NCI-H2196 treated with DMSO at 0.1 percent for 48 hours (cell line): ENCODE results near the gene SMARCD3.

ENCODE experiments used
- DNase-seq: peaks from one replicate; lab custom pipeline; 2025; ENCODE audit not compliant: unreplicated experiment; lab: John Stamatoyannopoulos, UW

SMARCD3 gene

DNA sequence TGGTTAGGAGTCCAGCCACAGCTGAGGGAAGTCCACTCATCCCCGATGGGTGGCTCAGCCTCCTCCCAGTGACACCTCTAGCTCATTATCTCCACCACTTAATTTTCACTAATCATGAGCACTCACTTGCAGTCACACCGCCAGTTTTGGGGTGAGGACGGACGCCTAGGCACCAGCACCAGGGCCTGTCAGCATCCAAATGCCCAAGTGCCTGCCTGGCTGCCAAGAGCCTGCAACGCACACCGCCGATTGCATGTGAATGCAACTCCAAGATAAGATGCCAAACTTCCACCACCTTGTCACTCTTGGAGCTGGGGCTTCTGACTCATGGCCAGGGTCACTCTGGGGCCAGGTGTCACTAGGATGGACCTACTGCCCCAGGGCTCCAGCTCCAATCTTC lies 24.4 kb upstream of the SMARCD3 start:
- no peak for DNase-seq

- no peak for DNase-seq
Measured at GRCh38 chr7:151272405-151272804, 23.9 kb upstream of the SMARCD3 start.

- no peak for DNase-seq
Measured at GRCh38 chr7:151271699-151272355, 23.3 kb upstream of the SMARCD3 start.

DNA sequence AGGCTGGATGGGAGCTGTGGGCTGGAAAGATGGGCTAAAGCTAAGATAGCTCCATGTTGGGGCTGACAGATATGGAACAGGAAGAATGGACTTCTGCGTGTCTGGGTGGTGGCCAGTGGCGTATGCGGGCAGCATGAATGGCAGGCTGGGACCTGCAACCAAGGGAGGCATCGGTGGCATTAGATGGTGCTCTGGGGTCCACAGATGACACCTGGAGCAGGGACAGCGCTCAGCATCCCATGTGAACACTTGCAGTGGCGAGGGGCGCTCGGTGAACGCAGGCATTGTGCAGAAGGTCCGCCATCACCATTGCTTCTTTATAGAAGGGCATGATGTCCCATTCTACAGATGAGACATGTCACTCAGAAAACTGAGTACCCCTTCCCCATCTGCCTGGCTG lies 21.0 kb upstream of the SMARCD3 start:
- DNase-seq: no peak

DNA sequence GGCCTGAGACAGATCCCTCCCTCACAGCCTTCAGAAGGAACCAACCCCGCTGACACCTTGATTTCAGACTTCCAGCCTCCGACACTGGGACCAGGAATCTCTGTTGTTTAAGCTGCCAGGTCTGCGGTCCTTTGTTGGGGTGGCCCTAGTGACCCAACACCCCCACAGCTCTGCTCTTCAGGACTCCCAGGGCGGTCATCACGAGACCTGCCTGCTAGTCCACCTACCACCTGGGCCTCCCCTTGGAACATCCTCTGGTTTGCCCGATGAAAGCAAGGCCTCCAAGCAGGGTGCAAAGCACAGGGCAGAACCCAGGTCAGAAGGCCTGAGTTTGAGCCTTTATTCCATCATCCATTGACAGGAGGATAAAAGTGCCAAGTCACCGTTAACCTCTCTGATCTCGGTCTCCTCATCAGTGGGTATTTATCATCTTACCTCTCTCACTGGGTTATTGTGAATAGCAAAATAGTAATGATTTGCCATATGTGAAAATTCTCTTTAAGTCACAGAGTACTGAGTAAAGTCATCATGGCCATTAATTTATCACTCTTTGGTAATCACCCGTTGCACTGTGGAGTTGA lies 16.9 kb upstream of the SMARCD3 start:
- DNase-seq: no peak

DNA sequence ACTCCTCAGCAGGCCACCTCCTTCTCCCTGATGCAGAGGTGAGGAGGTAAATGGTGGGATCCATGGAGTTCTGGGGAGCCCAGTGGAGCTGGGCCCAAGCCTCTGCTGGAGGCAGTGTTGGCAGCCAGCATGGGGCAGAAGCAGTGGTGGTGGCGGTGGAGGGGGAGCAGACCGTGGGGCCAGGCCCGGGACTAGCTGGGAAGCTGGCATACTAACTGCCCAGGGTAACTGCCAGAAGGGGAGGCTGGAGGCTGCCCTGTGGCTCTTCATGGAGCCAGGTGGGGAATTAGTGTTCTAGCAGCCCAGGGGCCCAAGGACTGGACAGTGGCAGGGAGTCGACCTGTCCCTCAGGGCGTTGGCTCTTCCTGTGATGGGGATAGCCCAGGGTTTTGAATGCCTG lies 16.1 kb upstream of the SMARCD3 start:
- no peak for DNase-seq

GRCh38 chr7:151261529-151261928 lies 13.0 kb upstream of the SMARCD3 start:
- no peak for DNase-seq

GRCh38 chr7:151260883-151261282 lies 12.4 kb upstream of the SMARCD3 start:
- DNase-seq: no peak

GRCh38 chr7:151260471-151260870 lies 12.0 kb upstream of the SMARCD3 start:
- DNase-seq: no peak

DNA sequence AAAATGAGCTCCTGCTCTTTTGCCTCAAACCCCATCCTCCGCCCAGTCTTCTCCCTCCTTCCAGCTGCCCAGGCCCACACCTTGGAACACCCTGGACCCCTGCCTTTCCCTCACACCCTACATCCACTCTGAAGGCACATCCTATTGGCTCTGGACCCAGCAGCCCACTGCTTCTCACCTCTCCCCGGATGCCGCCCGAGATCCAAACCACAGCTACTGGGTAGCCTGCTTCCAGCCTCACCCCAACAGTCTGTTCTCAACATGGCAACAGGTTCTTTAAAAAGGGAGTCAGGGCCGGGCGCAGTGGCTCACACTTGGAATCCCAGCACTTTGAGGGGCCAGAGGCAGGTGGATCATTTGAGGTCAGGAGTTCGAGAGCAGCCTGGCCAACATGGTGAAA lies 9.5 kb upstream of the SMARCD3 start:
- no peak for DNase-seq

DNA sequence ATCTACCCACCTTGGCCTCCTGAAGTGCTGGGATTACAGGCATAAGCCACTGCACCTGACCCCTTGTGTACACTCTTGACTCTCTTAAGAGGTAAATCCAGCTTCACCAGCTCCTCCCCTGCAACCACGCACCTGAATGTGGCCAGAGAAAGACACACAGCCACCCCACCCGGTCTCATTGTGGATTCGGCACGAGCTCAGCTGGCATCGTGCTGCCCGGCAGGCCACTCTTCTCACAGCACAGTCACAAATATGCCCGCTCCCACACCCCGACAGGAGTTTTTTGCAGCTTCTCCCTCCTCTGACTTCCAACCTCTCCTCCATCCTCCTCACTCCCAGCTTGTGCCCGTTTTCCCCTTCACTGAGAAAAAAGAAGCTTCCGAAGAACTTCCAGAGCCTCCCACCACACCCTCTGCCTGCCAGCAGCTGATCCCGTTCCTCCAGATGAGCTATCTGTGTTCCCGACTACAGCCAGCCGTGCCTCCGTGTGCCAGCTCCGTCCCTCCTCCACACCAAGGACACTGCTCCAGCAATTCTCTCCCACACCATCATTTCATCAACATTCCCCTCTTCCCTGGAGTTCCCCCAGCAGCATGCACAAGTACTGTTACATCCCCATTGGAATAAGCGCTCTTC lies 8.0 kb upstream of the SMARCD3 start:
- DNase-seq: no peak

GRCh38 chr7:151255390-151255789 lies 6.9 kb upstream of the SMARCD3 start:
- no peak for DNase-seq

- no peak for DNase-seq
Measured at GRCh38 chr7:151254851-151255250, 6.4 kb upstream of the SMARCD3 start.

DNA sequence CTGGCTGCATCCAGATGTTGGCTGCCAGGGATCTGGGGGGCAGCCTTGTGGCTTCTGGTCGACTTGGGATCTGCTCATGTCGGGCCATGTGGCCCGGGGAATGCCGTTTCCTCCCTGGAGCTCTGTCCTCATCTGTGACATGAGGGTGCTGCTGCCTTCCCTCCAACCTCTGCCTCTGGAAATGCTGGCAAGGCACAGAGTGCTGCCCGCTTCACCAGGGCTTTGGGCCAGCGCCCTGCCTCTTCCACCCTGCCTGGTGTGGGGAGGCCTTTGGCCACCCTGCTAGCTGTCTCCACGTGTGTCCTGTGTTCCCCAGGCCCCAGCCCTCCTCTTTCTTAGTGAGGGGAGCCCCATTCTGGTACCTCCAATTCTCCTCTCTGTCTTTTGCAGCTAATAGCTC lies 5.8 kb upstream of the SMARCD3 start:
- no peak for DNase-seq

GRCh38 chr7:151252961-151253711 lies 4.6 kb upstream of the SMARCD3 start:
- DNase-seq: no peak

- no peak for DNase-seq
Measured at GRCh38 chr7:151252561-151252835, 4.0 kb upstream of the SMARCD3 start.

- DNase-seq: no peak
Measured at GRCh38 chr7:151251689-151252560, 3.4 kb upstream of the SMARCD3 start.

- DNase-seq: no peak
Measured at GRCh38 chr7:151251328-151251688, 2.8 kb upstream of the SMARCD3 start.

GRCh38 chr7:151250181-151251132 lies 2.0 kb upstream of the SMARCD3 start:
- DNase-seq: no peak

DNA sequence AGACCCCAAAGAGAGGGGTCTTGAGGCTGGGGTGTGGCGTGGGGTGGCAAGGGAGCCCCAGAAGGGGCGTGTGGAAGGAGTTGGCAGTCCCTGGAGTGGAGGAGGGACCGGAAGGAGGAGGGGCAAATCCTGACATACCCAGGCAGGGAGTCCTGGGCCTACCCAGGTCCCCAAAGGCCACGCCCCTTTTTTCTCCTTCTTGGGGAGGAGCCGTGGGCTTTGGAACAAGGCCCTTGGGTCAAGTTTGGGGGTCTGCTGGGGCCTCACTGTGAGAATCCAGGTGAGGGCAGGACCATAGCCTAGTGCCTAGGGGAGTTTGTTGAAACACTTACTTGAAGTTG lies 1.2 kb upstream of the SMARCD3 start:
- DNase-seq: no peak
